HG03159 (cell line): ENCODE data around the gene SLC33A1.

Experiments used
- ATAC-seq: cut with Tn5 transposase; IDR thresholded peaks from one replicate; pipeline ENCODE4 v1.9.1; 2021; ENCODE audit warnings: mild to moderate bottlenecking, moderate library complexity; ENCODE audit not compliant: unreplicated experiment

The SLC33A1 gene

DNA sequence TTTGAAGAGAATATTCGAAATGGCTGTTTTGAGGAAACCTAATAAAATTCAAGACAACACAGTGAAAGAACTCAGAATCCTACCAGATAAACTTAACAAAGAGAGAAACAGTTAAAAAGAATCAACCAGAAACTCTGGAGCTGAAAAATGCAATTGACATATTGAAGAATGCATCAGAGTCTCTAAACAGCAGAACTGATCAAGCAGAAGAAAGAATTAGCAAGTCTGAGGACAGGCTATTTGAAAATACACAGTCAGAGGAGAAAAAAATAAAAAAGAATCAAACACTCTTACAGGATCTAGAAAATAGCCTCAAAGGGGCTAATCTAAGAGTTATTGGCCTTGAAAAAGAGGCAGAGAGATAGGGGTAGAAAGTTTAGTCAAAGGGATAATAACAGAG is 61.7 kb downstream of the SLC33A1 start:
- no peak for ATAC-seq

DNA sequence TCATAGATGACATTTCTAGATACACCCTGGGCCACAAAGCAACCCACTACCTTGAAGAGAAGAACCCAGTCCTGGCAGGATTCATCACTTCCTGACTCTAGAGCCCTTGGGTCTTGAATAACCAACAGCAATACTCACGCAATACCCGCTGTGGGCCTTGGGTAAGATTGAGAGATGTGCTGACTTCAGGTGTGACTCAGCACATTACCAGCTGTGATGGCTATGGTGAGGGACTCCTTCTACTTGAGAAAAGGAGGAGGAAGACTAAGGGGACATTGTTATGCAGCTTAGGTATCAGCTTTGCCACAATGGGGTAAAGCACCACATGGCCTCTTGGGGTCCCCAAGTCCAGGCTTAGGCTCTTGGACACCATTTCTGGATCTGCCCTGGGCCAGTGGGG is 63.0 kb downstream of the SLC33A1 start:
- no peak for ATAC-seq

DNA sequence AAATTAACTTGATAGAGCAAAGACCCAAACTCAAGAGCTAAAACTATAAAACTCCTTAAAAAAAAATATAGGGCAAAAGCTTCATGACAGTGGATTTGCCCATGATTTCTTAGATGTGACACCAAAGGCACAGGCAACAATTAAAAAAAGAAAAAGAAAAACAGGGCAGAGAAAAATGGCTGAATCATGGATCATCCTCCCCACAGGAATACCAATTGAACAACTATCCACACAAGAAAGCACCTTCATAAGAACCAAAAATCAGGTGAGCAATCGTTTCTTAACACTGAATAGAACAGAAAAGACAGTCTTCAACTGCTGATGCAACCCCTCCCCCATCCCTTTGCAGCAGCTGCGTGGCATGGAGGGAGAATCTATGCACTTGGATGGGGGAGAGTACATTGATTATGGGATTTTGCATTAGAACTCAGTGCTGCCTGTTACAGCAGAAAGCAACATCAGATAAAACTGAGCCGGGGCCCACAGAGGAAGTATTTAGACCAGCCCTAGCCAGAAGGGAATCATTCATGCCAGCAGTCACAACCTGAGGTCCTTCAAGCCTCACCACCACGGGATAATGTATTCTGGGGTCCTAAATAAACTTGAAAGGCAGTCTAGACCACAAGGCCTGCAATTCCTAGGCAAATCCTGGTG is 63.8 kb downstream of the SLC33A1 start:
- no peak for ATAC-seq

DNA sequence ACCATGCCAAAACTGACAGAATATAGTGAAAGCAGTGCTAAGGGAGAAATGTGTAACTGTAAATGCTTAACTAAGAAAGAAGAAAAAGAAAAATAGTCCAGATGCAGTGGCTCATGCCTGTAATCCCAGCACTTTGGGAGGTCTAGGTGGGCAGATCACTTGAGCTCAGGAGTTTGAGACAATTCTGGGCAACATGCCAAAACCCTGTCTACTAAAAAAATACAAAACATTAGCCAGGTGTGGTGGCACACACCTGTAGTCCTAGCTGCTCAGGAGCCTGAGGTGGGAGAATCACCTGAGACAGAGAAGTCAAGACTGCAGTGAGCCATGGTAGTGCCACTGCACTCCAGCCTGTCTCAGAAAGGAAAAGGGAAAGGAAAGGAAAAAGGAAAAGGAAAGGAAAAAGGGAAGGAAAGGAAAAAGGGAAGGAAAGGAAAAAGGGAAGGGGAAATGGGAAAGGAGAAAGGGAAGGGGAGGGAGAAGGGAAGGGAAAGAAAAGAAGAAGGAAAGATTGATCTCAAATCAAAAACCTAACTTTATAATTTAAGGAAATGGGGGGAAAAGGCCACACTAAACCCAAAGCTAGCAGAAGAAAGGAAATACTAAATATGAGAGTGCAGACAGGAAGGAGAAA is 68.4 kb downstream of the SLC33A1 start:
- ATAC-seq, result no peak

DNA sequence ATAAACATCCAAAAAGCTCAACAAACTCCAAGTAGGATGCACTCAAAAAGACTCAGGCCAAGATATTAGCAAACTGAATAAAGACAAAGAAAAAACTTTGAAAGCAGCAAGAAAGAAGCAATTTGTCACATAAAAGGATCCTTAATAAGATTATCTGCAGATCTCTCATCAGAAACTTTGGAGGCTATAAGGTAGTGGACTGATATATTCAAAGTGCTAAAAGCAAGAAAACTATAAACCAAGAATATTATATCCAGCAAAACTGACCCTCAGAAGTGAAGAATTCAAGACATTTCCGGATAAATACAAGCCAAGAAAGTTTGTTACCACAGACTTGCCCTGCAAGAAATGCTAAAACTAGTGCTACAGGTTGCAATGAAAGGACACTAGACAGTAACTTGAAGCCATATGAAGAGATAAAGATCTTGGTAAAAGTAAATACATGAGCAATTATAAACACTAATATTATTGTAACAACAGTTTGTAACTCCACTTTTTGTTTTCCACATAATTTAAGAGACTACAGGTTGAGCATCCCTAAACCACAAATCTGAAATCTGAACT is 71.8 kb downstream of the SLC33A1 start:
- ATAC-seq, result no peak

DNA sequence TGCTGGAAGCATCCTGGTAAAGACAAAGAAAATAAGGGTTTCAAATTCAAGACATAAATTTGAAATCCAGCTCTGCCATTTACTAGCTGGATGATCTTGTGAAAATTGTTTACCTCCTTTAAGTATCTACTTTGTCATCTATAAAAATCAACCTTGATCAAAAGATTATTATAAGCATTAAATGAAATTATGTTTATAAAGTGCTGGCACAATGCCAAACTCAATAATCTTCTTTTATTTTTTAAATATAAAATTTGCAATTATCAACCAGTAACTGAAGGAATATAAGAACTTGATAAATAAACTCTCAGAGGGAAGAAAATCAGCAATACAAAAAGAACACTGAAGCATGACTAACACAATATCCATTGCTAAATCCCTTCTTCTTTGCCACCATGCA is 73.9 kb downstream of the SLC33A1 start:
- ATAC-seq, result no peak

DNA sequence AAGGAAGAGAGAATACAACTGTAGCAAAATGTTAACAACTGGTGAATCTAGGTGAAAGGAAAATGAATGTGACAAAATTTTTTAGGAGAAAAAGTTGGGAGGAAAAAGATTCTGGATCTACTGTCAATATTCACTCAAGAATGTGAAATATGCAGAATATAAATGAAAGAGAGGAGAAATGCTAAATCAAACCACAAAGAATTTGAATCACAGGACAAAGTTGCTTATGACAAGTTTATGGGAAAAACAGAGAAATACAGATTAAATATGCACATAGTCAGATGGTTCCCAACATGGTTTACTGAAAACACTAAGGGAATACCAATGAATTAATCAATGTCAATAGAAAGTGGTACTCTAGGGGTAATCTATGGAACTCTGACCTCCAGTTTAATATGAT is 75.8 kb downstream of the SLC33A1 start:
- ATAC-seq, result no peak

DNA sequence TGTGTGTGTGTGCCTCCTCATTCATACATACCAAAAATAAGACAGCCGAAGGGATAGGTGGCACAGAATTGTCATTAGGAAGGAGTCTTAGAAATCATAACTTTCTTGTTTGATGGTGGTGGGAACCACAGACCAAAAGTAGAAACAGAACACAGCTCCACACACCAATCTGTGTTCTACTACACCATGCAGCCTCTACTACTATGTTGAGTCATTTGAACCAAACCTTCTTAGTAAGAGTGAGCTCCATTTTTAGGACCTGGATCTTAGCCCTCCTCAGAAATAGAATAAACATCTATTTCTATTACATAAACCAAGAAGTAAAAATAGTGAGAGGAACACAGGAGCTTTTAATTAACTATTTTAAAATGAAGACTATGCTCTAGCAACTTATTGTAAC is 81.4 kb downstream of the SLC33A1 start:
- no peak for ATAC-seq

DNA sequence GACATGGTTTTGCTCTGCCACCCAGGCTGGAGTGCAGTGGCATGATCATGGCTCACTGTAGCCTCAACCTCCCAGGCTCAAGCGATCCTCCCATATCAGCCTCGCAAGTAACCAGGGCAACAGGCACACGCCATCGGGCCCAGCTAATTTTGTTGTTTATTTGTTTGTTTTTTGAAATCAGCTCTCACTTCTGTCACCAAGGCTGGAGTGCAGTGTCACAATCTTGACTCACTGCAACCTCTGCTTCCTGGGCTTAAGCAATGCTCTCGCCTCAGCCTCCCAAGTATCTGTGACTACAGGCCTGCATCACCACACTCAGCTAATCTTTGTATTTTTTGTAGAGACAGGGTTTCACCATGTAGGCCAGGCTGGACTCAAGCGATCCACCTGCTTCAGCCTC is 83.1 kb downstream of the SLC33A1 start:
- no peak for ATAC-seq
